ENCODE measurements around the gene MTHFR.

DNA sequence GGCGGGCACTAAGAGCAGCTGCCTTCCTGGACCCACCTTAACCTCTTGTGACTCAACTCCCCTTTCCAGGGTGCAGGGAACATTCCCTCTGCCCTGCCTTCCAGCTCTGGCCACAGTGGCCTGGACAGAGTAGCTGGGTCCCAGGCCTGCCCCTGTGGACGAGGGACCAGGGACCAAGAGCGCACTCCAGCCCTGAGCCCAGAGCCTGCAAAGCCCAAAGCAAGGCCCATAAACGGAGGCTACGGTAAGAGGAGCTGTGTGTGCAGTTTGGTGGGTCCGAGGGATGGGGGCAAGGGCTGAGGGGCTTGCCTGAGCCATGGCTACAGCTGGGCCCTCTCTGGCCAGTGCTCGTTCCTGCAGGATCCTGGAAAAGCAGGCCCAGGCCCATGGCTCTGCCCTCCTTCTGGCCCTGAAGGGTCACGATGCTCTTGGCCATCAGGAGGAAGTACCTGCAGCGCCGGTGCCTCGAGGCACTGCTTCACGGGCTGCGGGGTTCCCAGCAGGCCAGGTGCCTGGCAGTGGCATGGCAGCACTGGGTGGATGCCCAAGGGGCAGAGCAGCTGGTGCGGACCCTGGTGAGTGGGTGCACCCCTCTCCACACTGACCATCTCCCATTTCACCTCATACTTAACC is 17.8 kb downstream of the MTHFR start:
- TF ChIP-seq GABPA (IDR thresholded peaks at IDR 0.05; ENCODE audit: low read depth), result no peak
- TF ChIP-seq, protein P1, sequence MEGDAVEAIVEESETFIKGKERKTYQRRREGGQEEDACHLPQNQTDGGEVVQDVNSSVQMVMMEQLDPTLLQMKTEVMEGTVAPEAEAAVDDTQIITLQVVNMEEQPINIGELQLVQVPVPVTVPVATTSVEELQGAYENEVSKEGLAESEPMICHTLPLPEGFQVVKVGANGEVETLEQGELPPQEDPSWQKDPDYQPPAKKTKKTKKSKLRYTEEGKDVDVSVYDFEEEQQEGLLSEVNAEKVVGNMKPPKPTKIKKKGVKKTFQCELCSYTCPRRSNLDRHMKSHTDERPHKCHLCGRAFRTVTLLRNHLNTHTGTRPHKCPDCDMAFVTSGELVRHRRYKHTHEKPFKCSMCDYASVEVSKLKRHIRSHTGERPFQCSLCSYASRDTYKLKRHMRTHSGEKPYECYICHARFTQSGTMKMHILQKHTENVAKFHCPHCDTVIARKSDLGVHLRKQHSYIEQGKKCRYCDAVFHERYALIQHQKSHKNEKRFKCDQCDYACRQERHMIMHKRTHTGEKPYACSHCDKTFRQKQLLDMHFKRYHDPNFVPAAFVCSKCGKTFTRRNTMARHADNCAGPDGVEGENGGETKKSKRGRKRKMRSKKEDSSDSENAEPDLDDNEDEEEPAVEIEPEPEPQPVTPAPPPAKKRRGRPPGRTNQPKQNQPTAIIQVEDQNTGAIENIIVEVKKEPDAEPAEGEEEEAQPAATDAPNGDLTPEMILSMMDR (IDR thresholded peaks at IDR 0.05; ENCODE audit: insufficient read depth, low read length), result no peak

Data from HL-60 (cell line).